ENCODE results near the gene TTLL10. TPM values are rescaled to one million over a fixed set of nuclear protein-coding genes. Genes with fewer than 3 reads are reported as not detected.
A peak's percentile ranks its signal among the peaks of the same experiment; 100 is the strongest.

Gene TTLL10
- total RNA-seq, 3 donors from 2014 or later = 0.32 to 4.4 (median 1.8) TPM

- Histone ChIP-seq H3K4me3 (no peak overlapping the region), H3K4me1 (ENCODE audit: low read depth) (peaks cover 6% of the 10 kb centered on the region), H3K9me3 (no peaks in the 10 kb centered on the region), H3K36me3 (ENCODE audit: low read depth) (no peaks in the 10 kb centered on the region)
- ATAC-seq = no peak
- peak; percentile 12 to 50 (median 47) for DNase-seq
- no peak for TF ChIP-seq CTCF (IDR thresholded peaks at IDR 0.05)
- intact Hi-C loops (cut with DNase I, micrococcal nuclease) = no loop called here
These were observed 5.7 kb upstream of the TTLL10 start for GRCh38 chr1:1167841-1168450.

- peaks cover 6% of the 10 kb centered on the region for H3K4me1 ChIP-seq (ENCODE audit: low read depth)
- no peaks in the 10 kb centered on the region for H3K9me3 ChIP-seq
- DNase-seq (peak; percentile 21 to 56 (median 46)), ATAC-seq (no peak)
- intact Hi-C loops (cut with DNase I, micrococcal nuclease) = no loop called here
- no peak for TF ChIP-seq CTCF (IDR thresholded peaks at IDR 0.05)
- H3K36me3 ChIP-seq (ENCODE audit: low read depth) = no peaks in the 10 kb centered on the region
- no peak overlapping the region for H3K4me3 ChIP-seq
These were observed 4.9 kb upstream of the TTLL10 start for GRCh38 chr1:1168451-1169411.

GRCh38 chr1:1169429-1170214 is 4.1 kb upstream of the TTLL10 start:
- no peaks in the 10 kb centered on the region for H3K36me3 ChIP-seq (ENCODE audit: low read depth)
- H3K9me3 ChIP-seq = no peaks in the 10 kb centered on the region
- no peak for TF ChIP-seq CTCF (IDR thresholded peaks at IDR 0.05)
- peaks cover 6% of the 10 kb centered on the region for H3K4me1 ChIP-seq (ENCODE audit: low read depth)
- peak; percentile 4 for ATAC-seq
- DNase-seq = peak; percentile 25 to 60 (median 52)
- intact Hi-C loops (cut with DNase I, micrococcal nuclease) = no loop called here
- H3K4me3 ChIP-seq = no peak overlapping the region

GRCh38 chr1:1170215-1171091 is 3.2 kb upstream of the TTLL10 start:
- ATAC-seq (peak; percentile 12), DNase-seq (peak; percentile 30 to 66 (median 64))
- intact Hi-C loops (cut with DNase I, micrococcal nuclease) = no loop called here
- H3K36me3 ChIP-seq (ENCODE audit: low read depth) = no peaks in the 10 kb centered on the region
- no peaks in the 10 kb centered on the region for H3K9me3 ChIP-seq
- TF ChIP-seq CTCF (IDR thresholded peaks at IDR 0.05) = no peak
- peaks cover 6% of the 10 kb centered on the region for H3K4me1 ChIP-seq (ENCODE audit: low read depth)
- H3K4me3 ChIP-seq = no peak overlapping the region

- H3K4me1 ChIP-seq (ENCODE audit: low read depth) = peaks cover 6% of the 10 kb centered on the region
- no peaks in the 10 kb centered on the region for H3K9me3 ChIP-seq
- DNase-seq = peak in 2 of 3 donors; percentile 50 to 53
- intact Hi-C loops (cut with DNase I, micrococcal nuclease) = no loop called here
- no peak overlapping the region for H3K4me3 ChIP-seq
- ATAC-seq = peak; percentile 2
- H3K36me3 ChIP-seq (ENCODE audit: low read depth) = no peaks in the 10 kb centered on the region
- TF ChIP-seq CTCF (IDR thresholded peaks at IDR 0.05) = no peak
These were observed 2.5 kb upstream of the TTLL10 start for GRCh38 chr1:1171161-1171545.

Data from mucosa of descending colon (tissue), 3 donors.